ENCODE data around the gene GLT1D1.

GRCh38 chr12:128906485-128907137, 53.3 kb downstream of the GLT1D1 start:
- TF ChIP-seq EZH2 (IDR thresholded peaks at IDR 0.05) (no peak), POLR2AphosphoS5 (IDR thresholded peaks at IDR 0.05; ENCODE audit: borderline replicate concordance, low read depth, low read length) (no peak), FOXP2 (optimal IDR thresholded peaks at IDR 0.05; ENCODE audit: control extremely low read depth, extremely low read length, insufficient read depth) (no peak)

Data from SK-N-MC (cell line).